GM12865 (cell line): ENCODE data around the gene BRINP3.
A peak's percentile ranks its signal among the peaks of the same experiment; 100 is the strongest.

ENCODE experiments used
- DNase-seq: peaks from one replicate; pipeline ENCODE4 v3.0.0; 2010; ENCODE audit warnings: low read depth
- H3K4me3 ChIP-seq: 2 replicates; pipeline ENCODE4 v1.5.1; 2011; ENCODE audit warnings: mild to moderate bottlenecking, low read depth, low read length, control low read depth
- CTCF ChIP-seq: IDR thresholded peaks from 2 replicates; pipeline ENCODE4 v1.5.1; 2011; ENCODE audit warnings: low read length, control low read depth, low read depth, inconsistent platforms; ENCODE audit not compliant: insufficient read depth; ENCODE audit errors: missing control alignments

The BRINP3 gene

DNA sequence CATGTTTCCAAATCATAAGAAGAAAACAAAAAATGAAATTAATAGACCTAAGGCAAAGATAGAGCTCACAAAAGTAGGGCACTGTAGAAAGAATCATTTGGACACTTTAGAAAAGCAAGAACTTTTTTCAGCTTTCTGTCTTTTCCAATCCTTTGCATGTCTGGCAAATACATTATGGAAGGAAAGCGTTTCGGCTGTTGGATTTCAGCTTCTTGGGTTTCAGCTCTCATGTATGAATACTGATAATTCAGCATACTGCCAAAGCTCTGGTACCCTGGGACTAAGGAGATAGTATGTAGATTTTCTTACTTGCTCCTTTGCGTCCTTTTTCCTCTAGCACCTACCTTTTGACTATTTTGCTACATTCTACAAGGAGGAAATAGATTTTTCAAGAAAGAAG is 375.9 kb downstream of the BRINP3 start:
- TF ChIP-seq CTCF, result no peak
- no peak for DNase-seq
- H3K4me3 ChIP-seq, result no peak overlapping the region

DNA sequence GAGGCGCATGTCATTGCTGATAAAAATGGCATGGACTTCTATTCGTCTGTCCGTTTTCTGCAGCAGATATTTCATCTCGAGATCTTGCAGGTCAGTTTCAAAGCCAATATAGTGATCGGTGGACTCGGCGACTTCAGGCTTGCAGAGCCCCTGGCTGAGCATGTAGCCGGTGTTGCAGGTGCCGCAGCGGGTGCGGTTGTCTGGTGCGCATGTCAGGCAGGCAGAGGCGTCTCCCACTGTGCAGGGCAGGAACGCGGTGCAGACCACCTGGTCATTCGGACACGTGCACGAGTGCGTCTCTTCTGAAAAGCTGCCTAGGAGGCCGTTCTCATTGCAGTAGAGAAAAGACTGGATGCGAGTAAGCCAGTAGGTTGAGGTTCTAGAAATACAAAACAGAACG is 378.9 kb downstream of the BRINP3 start:
- H3K4me3 ChIP-seq, result no peak overlapping the region
- TF ChIP-seq CTCF, result no peak
- DNase-seq, result no peak

DNA sequence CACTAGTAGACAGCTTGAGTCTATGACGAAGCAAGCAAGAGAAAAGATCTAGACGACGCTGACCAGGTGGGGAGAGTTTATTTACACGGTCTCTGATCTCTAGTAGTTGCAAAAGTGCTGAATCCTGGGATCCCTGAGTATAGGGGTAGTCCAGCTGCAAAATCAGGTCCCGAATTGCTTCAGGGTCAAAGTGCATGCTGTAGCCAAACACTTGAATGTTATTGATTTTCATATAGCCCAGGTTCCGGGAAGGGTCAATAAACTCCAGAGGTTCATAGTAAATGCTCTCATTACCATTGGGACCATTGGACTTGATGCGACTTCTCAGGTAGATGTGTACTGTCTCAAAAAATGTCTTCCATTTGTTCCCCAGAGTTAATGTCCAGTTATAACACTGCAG is 379.6 kb downstream of the BRINP3 start:
- TF ChIP-seq CTCF, result no peak
- no peak overlapping the region for H3K4me3 ChIP-seq
- DNase-seq, result no peak

DNA sequence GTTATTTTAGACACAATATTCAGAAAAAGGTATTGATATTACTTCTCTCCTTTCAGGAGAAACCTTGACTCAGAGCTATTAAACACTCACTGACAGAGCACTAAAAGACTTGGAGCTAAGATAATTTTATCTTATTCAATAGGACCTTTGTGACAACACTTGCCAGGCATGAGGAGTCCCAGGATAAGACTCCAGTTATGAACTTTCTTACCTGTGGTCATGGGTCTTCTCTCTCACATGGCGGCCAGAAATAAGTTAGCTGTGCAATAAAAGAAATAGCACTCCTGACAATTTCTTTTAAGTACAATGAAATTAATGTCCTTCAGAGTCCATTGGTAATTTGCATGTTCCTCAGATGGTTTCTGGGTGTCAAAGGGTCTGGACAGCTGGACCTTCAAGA is 382.1 kb downstream of the BRINP3 start:
- DNase-seq, result no peak
- TF ChIP-seq CTCF, result no peak
- no peak overlapping the region for H3K4me3 ChIP-seq

DNA sequence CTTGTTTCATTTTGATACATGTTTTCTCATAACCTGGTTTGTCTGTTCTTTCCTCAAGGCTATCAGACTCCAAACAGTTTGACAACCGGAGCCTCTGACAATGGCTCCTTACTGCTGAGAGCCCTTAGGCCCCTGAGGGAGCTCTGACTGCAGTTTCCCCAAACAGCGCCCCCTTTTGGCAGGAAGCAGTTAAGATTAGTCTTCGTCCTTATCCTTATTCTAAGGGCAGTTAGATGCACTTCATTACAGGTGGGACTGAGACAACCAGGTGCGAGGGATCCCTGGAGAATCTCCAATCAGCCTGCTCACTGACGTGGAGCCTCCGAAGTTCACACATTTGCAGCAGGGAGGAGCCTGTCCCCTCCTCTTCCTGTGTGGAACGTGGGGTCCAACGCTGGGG is 393.1 kb downstream of the BRINP3 start:
- no peak overlapping the region for H3K4me3 ChIP-seq
- peak; percentile 53 for DNase-seq
- TF ChIP-seq CTCF, result peak; percentile 34

GRCh38 chr1:190068304-190068703 is 409.4 kb downstream of the BRINP3 start:
- no peak for TF ChIP-seq CTCF
- no peak for DNase-seq
- H3K4me3 ChIP-seq, result no peak overlapping the region

- H3K4me3 ChIP-seq, result no peak overlapping the region
- TF ChIP-seq CTCF, result no peak
- peak; percentile 19 for DNase-seq
Measured at GRCh38 chr1:190067592-190067991, 410.1 kb downstream of the BRINP3 start.
